Epidermal melanocyte (primary cell): ENCODE measurements around the gene MED26.

Source experiments
- DNase-seq: peaks from one replicate; pipeline ENCODE4 v3.0.0; 2011; ENCODE audit warnings: low spot score; ENCODE audit not compliant: insufficient read length

MED26 gene

GRCh38 chr19:16614941-16615340 lies 13.1 kb downstream of the MED26 start:
- DNase-seq, result no peak

GRCh38 chr19:16613841-16614240 lies 14.2 kb downstream of the MED26 start:
- DNase-seq, result no peak

DNA sequence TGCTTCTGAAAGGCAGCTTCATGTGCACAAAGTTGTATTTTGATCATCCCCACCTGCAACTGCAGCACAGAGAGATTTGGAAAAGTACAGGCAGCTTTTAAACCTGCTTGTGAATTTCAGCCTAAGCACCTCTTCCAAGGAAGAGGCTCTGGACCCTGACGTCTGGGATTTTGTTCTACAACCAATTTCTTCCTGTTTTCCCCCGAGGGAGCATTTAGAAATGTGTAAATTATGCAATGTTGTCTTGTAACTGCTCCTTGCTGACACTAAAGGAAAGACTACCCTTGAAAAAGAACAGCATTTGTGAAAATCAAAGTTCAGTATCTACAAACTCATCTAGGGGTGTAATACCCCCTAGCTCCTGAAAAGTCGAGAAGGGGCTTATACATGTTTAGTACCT lies 15.4 kb downstream of the MED26 start:
- no peak for DNase-seq

- DNase-seq, result no peak
These were observed 16.9 kb downstream of the MED26 start for GRCh38 chr19:16611121-16611520.

DNA sequence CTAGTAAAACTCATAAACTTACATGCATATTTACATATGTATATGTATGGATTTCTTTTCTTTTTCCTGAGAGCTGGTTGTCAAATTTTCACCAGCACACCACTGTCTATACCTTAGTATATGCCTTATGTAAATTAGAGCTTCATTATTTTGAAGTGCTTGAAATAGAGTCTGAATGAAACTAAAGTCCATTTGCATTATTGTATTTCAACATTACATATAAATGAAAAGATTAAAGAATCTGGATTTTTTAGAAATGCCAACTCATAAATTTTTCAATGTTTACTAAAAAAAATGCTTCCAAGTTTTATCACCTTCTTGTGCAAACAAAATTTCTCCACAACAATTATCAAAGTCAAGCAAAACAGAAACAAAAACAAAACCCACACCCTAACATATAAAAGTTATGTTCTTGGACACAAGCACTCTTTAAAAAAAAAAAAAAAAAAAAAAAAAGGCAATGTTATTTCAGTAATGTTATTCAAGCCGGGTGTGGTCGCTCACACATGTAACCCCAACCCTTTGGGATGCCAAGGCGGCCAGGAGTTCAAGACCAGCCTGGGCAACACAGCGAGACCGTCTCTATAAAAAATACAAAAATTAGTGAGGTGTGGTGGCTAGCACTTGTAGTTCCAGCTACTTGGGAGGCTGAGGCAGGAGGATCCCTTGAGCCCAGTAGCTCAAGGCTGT lies 18.3 kb downstream of the MED26 start:
- DNase-seq, result no peak

GRCh38 chr19:16608290-16608739 lies 19.7 kb downstream of the MED26 start:
- peak; percentile 57 for DNase-seq

- no peak for DNase-seq
These were observed 20.2 kb downstream of the MED26 start for GRCh38 chr19:16607819-16608218.

DNA sequence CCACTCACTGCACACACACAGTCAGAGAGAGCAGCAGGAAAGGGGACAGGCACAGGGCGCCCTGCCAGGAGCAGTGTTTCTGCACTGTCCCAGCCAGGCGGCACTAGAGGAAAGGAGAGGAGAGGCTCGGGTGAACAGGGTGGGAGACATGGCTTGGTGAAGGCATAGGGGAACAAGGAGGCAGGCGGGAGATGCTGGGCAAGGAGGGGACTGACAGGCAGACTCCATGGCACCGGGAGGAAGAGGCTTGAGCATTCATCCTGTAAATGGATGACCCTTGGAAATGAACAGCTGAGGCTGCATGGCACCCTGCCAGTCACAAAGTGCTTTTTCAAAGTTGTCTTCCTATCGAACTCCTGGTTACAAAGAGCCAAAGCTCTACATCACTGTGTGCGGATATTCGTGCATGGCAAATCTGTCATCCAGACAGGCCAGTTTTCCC lies 22.4 kb downstream of the MED26 start:
- no peak for DNase-seq

DNA sequence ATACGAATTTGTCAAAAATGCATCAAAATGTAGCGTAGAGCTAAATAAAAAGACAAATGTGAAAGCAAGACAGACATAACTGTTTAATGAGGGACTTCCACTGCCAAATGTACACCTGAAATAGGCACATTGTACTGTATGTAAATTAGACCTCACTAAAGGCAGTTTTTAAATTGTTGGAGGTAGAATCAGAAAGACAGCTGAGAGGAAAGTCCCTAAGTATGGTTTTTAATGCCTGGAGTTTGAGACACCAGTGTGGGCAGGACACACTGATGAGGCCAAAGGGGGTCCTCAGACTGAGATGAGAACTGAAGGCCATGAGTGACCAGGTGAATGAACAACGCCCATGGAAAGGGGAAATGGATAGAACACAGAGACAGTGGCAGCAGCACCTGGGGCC lies 22.9 kb downstream of the MED26 start:
- DNase-seq, result no peak

- DNase-seq, result no peak
These were observed 23.4 kb downstream of the MED26 start for GRCh38 chr19:16604615-16605014.

DNA sequence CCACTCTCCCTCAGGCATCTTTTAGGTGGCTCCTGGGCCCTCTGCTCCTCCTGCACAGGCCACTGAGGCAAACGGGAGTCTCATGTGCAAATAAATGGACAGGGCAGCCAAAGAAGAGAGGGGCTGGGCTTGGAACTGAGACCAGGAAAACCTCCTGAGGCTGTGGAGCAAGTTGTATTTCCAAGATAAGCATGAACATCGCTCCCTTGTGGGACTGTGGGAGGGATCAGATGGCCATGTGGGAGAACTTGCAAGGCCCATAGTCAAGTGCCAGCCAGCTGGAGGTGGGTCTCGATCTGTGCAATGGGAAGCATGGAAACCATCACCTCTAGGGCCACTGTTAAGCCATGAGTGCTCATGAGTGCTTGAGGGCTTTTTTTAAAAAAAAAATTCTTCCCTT lies 24.9 kb downstream of the MED26 start:
- no peak for DNase-seq

DNA sequence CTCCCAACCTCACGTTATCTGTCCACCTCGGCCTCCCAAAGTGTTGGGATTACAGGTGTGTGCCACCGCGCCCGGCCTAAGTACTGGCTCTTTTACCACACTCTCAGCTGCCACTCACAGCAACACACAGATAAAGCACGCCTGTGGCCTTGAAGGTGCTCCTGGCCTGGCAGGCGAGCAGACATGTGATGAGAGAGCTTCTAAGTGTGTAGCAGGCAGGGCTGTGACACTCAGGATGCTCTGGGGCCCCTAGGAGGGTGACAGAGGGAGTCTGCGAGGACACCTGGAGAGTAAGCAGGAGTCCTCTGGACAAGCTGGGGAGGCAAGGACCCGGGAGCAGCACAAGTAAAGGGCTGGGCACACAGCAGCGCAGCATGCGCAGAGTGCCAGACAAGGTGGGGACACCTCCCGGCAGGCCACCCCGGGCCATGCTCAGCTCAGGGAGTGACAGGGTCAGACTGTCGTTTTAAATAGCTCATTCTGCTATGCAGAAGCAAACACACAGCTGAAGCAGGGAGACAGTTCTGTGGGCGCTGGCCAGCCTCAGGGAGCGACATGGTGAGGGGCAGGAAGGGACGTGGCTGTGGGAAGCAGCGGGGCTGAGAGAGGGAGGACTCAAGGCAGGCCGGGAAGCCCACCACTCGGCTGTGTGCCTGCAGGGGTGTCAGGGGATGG lies 26.5 kb downstream of the MED26 start:
- DNase-seq, result no peak

- no peak for DNase-seq
These were observed 27.2 kb downstream of the MED26 start for GRCh38 chr19:16600824-16601223.

GRCh38 chr19:16599655-16600346 lies 28.2 kb downstream of the MED26 start:
- DNase-seq, result no peak

GRCh38 chr19:16598848-16599247 lies 29.2 kb downstream of the MED26 start:
- DNase-seq, result no peak

- DNase-seq, result no peak
These were observed 31.6 kb downstream of the MED26 start for GRCh38 chr19:16596399-16596798.

DNA sequence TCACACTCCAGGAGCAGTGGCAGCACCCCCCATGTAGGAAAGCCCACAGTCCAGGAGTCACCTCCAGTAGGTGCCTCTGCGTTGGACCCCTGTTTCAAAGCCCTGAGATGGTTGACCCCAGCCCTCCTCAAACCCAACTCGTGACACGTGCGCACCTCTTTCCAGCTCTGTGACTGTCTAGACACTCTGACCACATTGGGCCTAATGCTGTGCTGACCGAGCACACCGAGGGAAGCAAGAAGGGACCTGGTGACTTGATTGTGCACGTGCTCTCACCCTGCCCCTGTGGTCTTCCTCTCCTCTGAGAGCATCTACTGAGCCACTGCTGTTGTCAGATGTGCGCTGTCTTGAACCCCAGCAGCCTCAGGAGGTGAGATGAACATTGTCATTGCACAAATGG lies 32.9 kb downstream of the MED26 start:
- no peak for DNase-seq

DNA sequence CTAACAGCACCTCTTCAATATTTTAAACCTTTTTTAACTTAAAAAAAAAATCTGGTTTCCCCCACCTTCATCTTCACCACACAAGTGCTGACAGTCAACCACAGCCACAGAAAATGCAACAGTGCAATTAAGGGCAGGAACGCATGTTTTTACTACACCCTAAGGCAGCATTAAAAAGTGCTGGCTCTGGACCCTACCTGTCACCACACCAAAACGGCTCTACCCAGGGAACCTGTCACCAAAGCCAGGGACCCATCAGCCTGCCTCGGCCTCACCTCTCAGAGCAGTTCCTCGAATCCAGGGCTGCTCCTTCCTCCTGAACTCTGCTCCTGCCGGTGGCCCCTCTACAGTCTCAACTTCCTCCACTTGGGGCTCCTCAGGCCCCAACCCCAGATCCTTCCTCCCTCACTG lies 33.3 kb downstream of the MED26 start:
- DNase-seq, result no peak

- DNase-seq, result no peak
These were observed 33.8 kb downstream of the MED26 start for GRCh38 chr19:16594131-16594586.

GRCh38 chr19:16593181-16593580 lies 34.8 kb downstream of the MED26 start:
- no peak for DNase-seq

- no peak for DNase-seq
These were observed 36.0 kb downstream of the MED26 start for GRCh38 chr19:16591803-16592556.
